GM20000 (cell line): ENCODE measurements around the gene HELZ.

Experiments used
- DNase-seq: peaks from one replicate; pipeline ENCODE4 v3.0.0; 2012; ENCODE audit warnings: low spot score
- TF ChIP-seq, protein P1 (sequence below): IDR thresholded peaks from 2 replicates; pipeline ENCODE4 v1.5.1; 2012; ENCODE audit warnings: mild to moderate bottlenecking, control low read depth; ENCODE audit errors: extremely low read depth, missing control alignments

Gene HELZ

DNA sequence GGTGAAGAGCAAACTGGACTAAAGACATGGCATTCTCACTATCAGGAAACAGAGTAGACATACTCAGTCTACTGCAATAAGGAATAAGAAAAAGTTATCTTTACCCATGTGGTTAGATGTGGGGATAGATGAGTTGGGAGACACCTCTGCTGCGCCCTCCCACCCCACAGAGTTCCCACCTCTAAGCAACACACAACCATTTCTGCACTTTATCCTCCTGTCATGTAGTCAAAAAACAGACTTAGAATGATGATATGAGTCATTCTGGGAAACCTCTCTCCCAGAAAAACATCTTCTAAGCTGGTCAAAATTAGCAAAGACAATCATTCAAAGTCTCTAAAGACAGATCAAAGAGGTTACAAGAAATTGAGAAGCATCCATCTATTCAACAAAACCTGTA, 105.7 kb downstream of the HELZ start:
- no peak for DNase-seq
- TF ChIP-seq, protein P1, sequence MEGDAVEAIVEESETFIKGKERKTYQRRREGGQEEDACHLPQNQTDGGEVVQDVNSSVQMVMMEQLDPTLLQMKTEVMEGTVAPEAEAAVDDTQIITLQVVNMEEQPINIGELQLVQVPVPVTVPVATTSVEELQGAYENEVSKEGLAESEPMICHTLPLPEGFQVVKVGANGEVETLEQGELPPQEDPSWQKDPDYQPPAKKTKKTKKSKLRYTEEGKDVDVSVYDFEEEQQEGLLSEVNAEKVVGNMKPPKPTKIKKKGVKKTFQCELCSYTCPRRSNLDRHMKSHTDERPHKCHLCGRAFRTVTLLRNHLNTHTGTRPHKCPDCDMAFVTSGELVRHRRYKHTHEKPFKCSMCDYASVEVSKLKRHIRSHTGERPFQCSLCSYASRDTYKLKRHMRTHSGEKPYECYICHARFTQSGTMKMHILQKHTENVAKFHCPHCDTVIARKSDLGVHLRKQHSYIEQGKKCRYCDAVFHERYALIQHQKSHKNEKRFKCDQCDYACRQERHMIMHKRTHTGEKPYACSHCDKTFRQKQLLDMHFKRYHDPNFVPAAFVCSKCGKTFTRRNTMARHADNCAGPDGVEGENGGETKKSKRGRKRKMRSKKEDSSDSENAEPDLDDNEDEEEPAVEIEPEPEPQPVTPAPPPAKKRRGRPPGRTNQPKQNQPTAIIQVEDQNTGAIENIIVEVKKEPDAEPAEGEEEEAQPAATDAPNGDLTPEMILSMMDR: no peak

DNA sequence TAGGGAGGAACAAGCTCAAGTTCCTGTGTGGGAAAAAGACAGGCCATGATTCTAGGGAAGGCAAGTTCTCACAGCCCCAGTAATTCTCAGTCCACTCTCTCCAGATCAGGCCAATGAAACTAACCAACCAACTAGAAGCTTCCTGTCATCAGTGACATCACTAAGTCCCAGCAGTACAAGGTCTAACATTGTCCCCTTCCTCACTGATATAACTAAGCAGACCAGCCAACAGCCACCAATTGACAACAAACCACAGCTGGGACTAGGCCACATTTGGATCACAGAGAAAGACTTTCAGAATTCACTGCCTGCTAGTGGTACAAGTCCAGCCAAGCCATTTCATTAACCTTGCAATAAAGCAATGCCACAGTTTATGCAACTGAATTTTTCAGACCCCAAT, 106.6 kb downstream of the HELZ start:
- TF ChIP-seq, protein P1: no peak
- peak; percentile 6 for DNase-seq

DNA sequence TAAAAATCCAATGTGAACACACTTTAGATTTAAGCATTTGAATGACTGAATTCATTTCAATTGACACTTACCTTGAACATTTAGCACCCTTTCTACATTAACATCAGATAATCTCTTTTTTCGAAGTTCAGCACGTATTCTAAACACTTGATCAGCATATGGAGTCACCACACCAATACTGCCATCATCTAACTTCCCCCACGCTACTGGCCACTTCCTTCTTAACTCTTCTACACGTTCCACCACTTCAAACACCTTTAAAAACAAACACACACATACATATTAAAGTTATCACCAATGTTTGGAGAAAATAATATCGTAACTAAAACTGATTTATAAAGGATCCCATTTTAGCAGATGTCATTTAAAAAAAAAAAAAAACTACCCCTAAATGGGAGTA, 107.1 kb downstream of the HELZ start:
- TF ChIP-seq, protein P1: no peak
- no peak for DNase-seq

DNA sequence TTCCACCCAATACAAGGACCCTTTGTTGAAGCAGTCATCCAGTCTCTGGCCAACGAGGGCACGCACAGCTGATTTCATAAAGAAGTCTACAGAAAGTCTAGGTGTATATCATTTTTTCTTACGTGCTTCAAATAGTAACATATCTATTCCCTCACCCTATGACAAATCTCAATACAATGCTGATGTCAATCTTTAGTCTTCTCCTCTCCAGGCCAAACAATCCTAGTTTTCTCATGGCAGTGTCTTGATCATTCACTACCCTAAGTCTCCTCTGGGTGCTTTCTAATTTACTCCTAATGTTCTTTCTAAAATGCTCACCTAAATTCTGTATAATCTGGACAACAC, 108.0 kb downstream of the HELZ start:
- DNase-seq: no peak

DNA sequence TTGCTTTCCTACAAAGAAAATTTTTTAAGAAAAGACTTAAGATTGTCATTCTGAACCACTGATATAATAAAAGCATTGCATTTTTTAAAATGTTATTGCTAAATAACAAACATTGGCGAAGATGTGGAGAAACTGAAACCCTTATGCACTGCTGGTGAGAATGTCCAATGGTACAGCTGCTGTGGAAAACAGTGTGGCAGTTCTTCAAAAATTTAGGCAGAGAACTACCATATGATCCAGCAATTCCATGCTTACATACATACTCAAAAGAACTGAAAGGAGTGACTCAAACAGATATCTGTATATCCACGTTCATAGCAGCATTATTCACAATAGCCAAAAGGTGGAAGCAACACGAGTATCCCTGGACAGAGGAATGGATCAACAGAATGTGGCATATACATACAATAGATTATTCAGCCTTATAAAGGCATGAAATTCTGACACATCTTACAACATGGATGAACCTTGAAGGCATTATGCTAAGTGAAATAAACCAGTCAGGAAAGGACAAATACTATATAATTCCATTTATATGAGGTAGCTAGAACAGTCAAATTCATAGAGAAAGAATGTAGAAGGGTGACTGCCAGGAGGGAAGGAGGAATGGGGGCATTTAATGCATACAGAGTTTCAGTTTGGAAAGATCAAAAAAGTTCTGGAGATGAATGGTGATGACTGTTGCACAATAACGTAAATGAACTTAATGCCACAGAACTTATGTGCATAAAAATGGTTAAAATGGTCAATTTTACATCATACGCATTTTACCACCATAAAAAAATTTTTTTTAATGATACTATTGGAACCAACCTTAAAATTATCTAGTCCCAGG, 108.6 kb downstream of the HELZ start:
- TF ChIP-seq, protein P1: no peak
- DNase-seq: no peak

More for the DNA sequence above, 108.0 kb downstream of the HELZ start:
- TF ChIP-seq, protein P1: no peak

DNA sequence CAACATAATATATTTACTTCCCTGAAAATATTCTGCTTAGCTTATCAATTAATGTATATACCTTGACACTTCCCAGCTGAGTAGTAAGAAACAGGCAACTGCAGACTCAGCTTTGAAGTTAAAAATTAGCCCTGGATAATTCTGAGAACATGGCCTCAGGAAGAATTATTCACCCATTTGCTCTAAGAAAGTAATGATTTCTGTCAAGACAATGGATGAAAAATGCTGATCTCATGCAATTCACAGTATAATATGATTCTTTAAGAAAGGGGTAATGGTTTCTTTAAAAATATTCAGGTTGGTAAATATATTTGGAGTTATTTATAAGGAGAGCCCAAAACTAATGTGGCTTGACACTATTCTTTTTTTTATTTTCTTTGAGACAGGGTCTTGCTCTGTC, 111.8 kb downstream of the HELZ start:
- no peak for DNase-seq
- TF ChIP-seq, protein P1: no peak

DNA sequence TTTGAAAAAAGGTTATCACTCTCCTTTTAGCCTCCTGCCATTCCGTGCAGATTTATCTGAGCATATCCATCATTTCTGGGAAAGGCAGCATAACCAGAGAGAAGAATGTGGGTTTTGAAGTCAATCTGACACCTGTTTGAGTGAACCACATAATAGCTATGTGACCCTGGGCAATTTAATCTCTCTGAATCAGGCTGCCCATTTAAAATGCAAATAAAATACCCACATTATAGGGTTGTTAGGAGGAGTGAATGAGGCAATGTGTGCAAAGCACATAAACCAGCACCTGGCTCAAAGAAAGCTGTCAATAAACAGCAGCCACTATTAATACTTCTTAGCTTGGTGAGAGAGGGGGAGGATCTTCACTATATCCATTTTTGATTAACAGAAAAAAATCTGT, 112.6 kb downstream of the HELZ start:
- TF ChIP-seq, protein P1: no peak
- no peak for DNase-seq
